HEK293 (cell line): ENCODE results near the gene CTDSP2.

ENCODE experiments used
- CTCF ChIA-PET: fragments of 350-600 bp; formaldehyde crosslinking; extraction: SDS; loops from one replicate; lab custom pipeline; 2021; ENCODE audit warnings: antibody characterized with exemption; lab: Yijun Ruan, JAX
- POLR2A ChIA-PET: fragments of 300-600 bp; formaldehyde crosslinking; extraction: SDS; loops from one replicate; lab custom pipeline; 2020; ENCODE audit warnings: antibody characterized with exemption, inconsistent platforms; lab: Yijun Ruan, JAX
- H3K27ac ChIP-seq: fragments of 200-500 bp; sonication (Bioruptor generic); 2 replicates; pipeline ENCODE4 v1.5.1; 2014; ENCODE audit warnings: low read depth, low read length, control low read depth, inconsistent platforms; ENCODE audit errors: extremely low read depth
- H3K36me3 ChIP-seq, 2 experiments: fragments of 200-500 bp in 1 of 2; sonication (Bioruptor generic) in 1 of 2; 1 replicate in 1 of 2; 2 replicates in 1 of 2; pipeline ENCODE4 v1.5.1; 2014 to 2017; ENCODE audit warnings: inconsistent platforms in 2 of 2, low read length in 2 of 2; ENCODE audit not compliant: control insufficient read depth in 2 of 2, insufficient read depth in 1 of 2
- H3K4me1 ChIP-seq: fragments of 200-500 bp; sonication (Bioruptor generic); 2 replicates; pipeline ENCODE4 v1.5.1; 2014; ENCODE audit warnings: mild to moderate bottlenecking, low read length, inconsistent platforms; ENCODE audit not compliant: control insufficient read depth, insufficient read depth
- H3K4me3 ChIP-seq: 2 replicates; pipeline ENCODE4 v1.5.1; 2011; ENCODE audit warnings: low read depth, mild to moderate bottlenecking, control low read depth, low read length, moderate library complexity
- H3K9me3 ChIP-seq: fragments of 200-500 bp; sonication (Bioruptor generic); 2 replicates; pipeline ENCODE4 v1.5.1; 2014; ENCODE audit warnings: low read depth, low read length, inconsistent platforms; ENCODE audit not compliant: control insufficient read depth, insufficient read depth
- GLI4 ChIP-seq: fragments of 450-650 bp; formaldehyde crosslinking; IDR thresholded peaks from 2 replicates; pipeline ENCODE4 v1.5.1; 2016; ENCODE audit warnings: missing biosample characterization, missing genetic modification characterization
- GLIS1 ChIP-seq: fragments of 450-650 bp; formaldehyde crosslinking; IDR thresholded peaks from 2 replicates; pipeline ENCODE4 v1.5.1; 2016; ENCODE audit warnings: missing biosample characterization, missing genetic modification characterization
- HOXD13 ChIP-seq: sonication (generic); formaldehyde crosslinking; IDR thresholded peaks from 2 replicates; pipeline ENCODE4 v1.8.0; 2022; ENCODE audit warnings: missing genetic modification reagents, borderline replicate concordance
- MZF1 ChIP-seq: fragments of 450-650 bp; formaldehyde crosslinking; IDR thresholded peaks from 2 replicates; pipeline ENCODE4 v1.5.1; 2017; ENCODE audit warnings: missing biosample characterization, missing genetic modification characterization, borderline replicate concordance
- YY2 ChIP-seq: fragments of 450-650 bp; formaldehyde crosslinking; IDR thresholded peaks from 2 replicates; pipeline ENCODE4 v1.5.1; 2016; ENCODE audit warnings: missing biosample characterization, missing genetic modification characterization
- ZFP37 ChIP-seq: fragments of 450-650 bp; formaldehyde crosslinking; IDR thresholded peaks from 2 replicates; pipeline ENCODE4 v1.5.1; 2016; ENCODE audit warnings: missing biosample characterization, missing genetic modification characterization
- ZNF146 ChIP-seq: fragments of 450-650 bp; formaldehyde crosslinking; IDR thresholded peaks from 2 replicates; pipeline ENCODE4 v1.5.1; 2016; ENCODE audit warnings: missing biosample characterization, missing genetic modification characterization
- ZNF184 ChIP-seq: fragments of 450-650 bp; IDR thresholded peaks from 2 replicates; pipeline ENCODE4 v1.5.1; 2018; ENCODE audit warnings: missing biosample characterization, mild to moderate bottlenecking, missing genetic modification characterization
- ZNF2 ChIP-seq: fragments of 450-650 bp; formaldehyde crosslinking; IDR thresholded peaks from 2 replicates; pipeline ENCODE4 v1.5.1; 2016; ENCODE audit warnings: missing biosample characterization, missing genetic modification characterization
- ZNF37A ChIP-seq: fragments of 450-650 bp; IDR thresholded peaks from 2 replicates; pipeline ENCODE4 v1.5.1; 2018; ENCODE audit warnings: missing biosample characterization, missing genetic modification characterization
- ZNF544 ChIP-seq: fragments of 450-650 bp; formaldehyde crosslinking; IDR thresholded peaks from 2 replicates; pipeline ENCODE4 v1.5.0; 2017; ENCODE audit warnings: missing biosample characterization, missing genetic modification characterization
- ZNF707 ChIP-seq: fragments of 450-650 bp; formaldehyde crosslinking; IDR thresholded peaks from 2 replicates; pipeline ENCODE4 v1.5.1; 2016; ENCODE audit warnings: missing biosample characterization, missing genetic modification characterization
- ZNF777 ChIP-seq: fragments of 450-650 bp; formaldehyde crosslinking; IDR thresholded peaks from 2 replicates; pipeline ENCODE4 v1.5.1; 2017; ENCODE audit warnings: missing biosample characterization, missing genetic modification characterization, borderline replicate concordance
- ZNF792 ChIP-seq: fragments of 450-650 bp; formaldehyde crosslinking; IDR thresholded peaks from 2 replicates; pipeline ENCODE4 v1.5.1; 2016; ENCODE audit warnings: missing biosample characterization, missing genetic modification characterization
- ZNF830 ChIP-seq: fragments of 450-650 bp; IDR thresholded peaks from 2 replicates; pipeline ENCODE4 v1.5.0; 2018; ENCODE audit warnings: missing biosample characterization, missing genetic modification characterization, low read depth, mild to moderate bottlenecking, moderate library complexity
- TF ChIP-seq, protein P1 (sequence below): sonication (generic); formaldehyde crosslinking; IDR thresholded peaks from 2 replicates; pipeline ENCODE4 v1.8.1; 2022; ENCODE audit warnings: mild to moderate bottlenecking, moderate library complexity, missing genetic modification reagents
- TF ChIP-seq, protein P2 (sequence below): fragments of 450-650 bp; formaldehyde crosslinking; IDR thresholded peaks from 2 replicates; pipeline ENCODE4 v1.5.0; 2017; ENCODE audit warnings: missing biosample characterization, missing genetic modification characterization, borderline replicate concordance
- TF ChIP-seq, protein P3 (sequence below): fragments of 450-650 bp; formaldehyde crosslinking; conservative IDR thresholded peaks from 2 replicates; pipeline ENCODE4 v1.5.1; 2016; ENCODE audit warnings: low read depth, missing biosample characterization, missing genetic modification characterization
- TF ChIP-seq, protein P4 (sequence below): fragments of 450-650 bp; IDR thresholded peaks from 2 replicates; pipeline ENCODE4 v1.5.1; 2018; ENCODE audit warnings: missing biosample characterization, mild to moderate bottlenecking, missing genetic modification characterization
- TF ChIP-seq, protein P5 (sequence below): fragments of 450-650 bp; formaldehyde crosslinking; IDR thresholded peaks from 2 replicates; pipeline ENCODE4 v1.5.1; 2016; ENCODE audit warnings: missing biosample characterization, missing genetic modification characterization

The CTDSP2 gene

DNA sequence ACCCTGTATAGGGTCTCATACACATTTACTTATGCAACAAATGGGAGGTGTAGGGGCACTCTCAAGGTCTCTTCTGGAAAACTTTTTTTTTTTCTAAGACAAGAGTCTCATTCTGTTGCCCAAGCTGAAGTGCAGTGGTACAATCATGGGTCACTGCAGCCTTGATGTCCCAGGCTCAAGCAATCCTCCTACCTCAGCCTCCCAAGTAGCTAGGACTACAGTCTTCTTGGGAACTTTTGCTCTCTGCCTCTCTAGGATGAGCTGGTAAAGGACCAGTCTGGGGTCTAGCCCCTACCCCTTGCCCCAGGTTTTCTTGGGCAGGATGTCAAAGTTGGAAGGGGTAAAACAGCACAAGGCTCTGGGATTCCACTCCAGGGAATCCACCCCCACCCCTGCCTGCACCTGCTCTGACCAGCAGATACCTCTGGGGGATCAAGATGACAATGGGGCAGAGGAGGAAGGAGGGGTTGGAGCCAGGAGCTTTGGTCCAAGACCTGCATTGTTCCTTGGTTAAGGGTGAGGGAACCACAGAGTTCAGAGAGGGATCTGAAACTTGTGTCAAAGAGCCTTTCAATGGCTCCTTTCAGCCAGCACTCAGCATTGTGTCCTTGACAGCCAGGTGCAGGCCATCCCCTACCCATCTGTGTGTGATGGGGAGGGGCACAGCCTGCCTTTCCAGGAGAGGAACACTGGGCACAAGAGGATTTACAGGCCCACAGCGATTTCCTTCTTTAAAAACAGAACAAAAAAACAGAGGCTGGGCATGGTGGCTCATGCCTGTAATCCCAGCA, 12.2 kb downstream of the CTDSP2 start (continued):
- TF ChIP-seq, protein P1, sequence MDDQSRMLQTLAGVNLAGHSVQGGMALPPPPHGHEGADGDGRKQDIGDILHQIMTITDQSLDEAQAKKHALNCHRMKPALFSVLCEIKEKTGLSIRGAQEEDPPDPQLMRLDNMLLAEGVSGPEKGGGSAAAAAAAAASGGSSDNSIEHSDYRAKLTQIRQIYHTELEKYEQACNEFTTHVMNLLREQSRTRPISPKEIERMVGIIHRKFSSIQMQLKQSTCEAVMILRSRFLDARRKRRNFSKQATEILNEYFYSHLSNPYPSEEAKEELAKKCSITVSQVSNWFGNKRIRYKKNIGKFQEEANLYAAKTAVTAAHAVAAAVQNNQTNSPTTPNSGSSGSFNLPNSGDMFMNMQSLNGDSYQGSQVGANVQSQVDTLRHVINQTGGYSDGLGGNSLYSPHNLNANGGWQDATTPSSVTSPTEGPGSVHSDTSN (CRISPR knock-in tag): no peak
- no peak for TF ChIP-seq ZNF544 (tag by site-specific recombination)
- no peak for TF ChIP-seq ZNF146
- TF ChIP-seq GLI4 (tag by site-specific recombination): no peak
- TF ChIP-seq ZNF707 (tag by site-specific recombination): no peak

DNA sequence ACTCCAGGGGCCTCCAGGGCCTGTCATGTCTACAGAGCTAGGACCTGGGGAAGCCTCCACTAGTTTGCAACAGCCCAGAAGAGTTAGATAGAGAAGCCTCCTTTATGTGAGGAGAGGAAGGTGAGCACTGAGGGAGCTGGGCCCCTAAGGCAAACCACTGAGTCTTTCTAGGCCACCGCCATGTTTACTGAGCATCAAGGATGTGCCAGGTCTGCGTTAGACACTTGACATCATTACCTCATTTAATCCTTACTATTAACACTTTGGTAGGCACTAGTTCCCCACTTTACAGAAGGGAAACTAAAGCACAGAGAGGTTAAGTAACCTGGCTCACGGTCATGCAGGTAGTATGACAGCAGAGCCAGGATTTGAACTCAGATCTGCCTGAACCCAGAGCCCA, 12.9 kb downstream of the CTDSP2 start:
- no peaks in the 10 kb centered on the region for H3K9me3 ChIP-seq
- peaks cover 0 to 13% of the 10 kb centered on the region in 2 experiments; a peak in 2 of 3 replicates for H3K36me3 ChIP-seq
- peaks cover 27% of the 10 kb centered on the region for H3K4me1 ChIP-seq
- ChIA-PET POLR2A (interaction anchor here (0.6 to 1.2 kb wide), 3 partner anchors 13 to 98 kb away, joined by 3 to 5 read pairs (median 4); partner anchors contain the start of gene CTDSP2), CTCF (interaction anchor here (3.5 to 7.8 kb wide), 2 partner anchors 63 to 72 kb away, joined by 21 to 120 read pairs; no protein-coding TSS in a partner anchor)
- TF ChIP-seq GLIS1 (tag by site-specific recombination): no peak
- no peak for TF ChIP-seq HOXD13
- no peak for TF ChIP-seq ZNF792 (tag by site-specific recombination)
- TF ChIP-seq ZNF830 (tag by site-specific recombination): no peak
- TF ChIP-seq, protein P2, sequence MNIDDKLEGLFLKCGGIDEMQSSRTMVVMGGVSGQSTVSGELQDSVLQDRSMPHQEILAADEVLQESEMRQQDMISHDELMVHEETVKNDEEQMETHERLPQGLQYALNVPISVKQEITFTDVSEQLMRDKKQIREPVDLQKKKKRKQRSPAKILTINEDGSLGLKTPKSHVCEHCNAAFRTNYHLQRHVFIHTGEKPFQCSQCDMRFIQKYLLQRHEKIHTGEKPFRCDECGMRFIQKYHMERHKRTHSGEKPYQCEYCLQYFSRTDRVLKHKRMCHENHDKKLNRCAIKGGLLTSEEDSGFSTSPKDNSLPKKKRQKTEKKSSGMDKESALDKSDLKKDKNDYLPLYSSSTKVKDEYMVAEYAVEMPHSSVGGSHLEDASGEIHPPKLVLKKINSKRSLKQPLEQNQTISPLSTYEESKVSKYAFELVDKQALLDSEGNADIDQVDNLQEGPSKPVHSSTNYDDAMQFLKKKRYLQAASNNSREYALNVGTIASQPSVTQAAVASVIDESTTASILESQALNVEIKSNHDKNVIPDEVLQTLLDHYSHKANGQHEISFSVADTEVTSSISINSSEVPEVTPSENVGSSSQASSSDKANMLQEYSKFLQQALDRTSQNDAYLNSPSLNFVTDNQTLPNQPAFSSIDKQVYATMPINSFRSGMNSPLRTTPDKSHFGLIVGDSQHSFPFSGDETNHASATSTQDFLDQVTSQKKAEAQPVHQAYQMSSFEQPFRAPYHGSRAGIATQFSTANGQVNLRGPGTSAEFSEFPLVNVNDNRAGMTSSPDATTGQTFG (tag by site-specific recombination): no peak
- TF ChIP-seq, all 188 proteins: peak for 0
- Histone ChIP-seq H3K27ac (no peak overlapping the region), H3K4me3 (no peak overlapping the region)

DNA sequence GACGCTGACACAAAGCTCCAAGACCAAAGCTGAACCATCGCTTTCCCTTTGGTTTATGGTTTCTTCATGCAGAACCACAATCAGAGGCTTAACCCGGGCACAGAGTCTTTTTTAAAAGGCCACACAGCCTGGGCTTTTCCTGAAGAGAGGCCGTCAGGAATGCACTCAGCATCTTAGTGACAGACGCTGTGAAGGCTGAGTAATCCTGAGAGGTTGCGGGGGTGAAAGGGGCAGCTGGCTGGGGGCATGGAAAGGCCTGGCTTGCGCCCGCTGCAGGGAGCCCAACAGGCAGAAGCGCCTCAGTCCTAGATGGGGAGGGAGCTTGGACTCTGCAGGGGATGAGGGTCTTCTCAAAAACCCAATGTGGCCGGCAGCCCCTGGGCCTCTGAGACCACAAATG, 13.6 kb downstream of the CTDSP2 start:
- Histone ChIP-seq H3K4me1 (peaks cover 23% of the 10 kb centered on the region), H3K27ac (no peak overlapping the region), H3K9me3 (no peaks in the 10 kb centered on the region), H3K4me3 (no peak overlapping the region), H3K36me3 (peaks cover 3 to 20% of the 10 kb centered on the region in 2 experiments; a peak in 2 of 3 replicates)
- ChIA-PET POLR2A (interaction anchor here (0.6 to 1.4 kb wide), 9 partner anchors 9 to 98 kb away, joined by 3 to 7 read pairs (median 4); partner anchors contain the start of gene CTDSP2), CTCF (interaction anchor here (0.7 to 7.8 kb wide), 10 partner anchors 10 to 1512 kb away, joined by 3 to 120 read pairs (median 6); no protein-coding TSS in a partner anchor)
- TF ChIP-seq ZNF146: no peak
- no peak for TF ChIP-seq YY2 (tag by site-specific recombination)
- TF ChIP-seq, protein P3, sequence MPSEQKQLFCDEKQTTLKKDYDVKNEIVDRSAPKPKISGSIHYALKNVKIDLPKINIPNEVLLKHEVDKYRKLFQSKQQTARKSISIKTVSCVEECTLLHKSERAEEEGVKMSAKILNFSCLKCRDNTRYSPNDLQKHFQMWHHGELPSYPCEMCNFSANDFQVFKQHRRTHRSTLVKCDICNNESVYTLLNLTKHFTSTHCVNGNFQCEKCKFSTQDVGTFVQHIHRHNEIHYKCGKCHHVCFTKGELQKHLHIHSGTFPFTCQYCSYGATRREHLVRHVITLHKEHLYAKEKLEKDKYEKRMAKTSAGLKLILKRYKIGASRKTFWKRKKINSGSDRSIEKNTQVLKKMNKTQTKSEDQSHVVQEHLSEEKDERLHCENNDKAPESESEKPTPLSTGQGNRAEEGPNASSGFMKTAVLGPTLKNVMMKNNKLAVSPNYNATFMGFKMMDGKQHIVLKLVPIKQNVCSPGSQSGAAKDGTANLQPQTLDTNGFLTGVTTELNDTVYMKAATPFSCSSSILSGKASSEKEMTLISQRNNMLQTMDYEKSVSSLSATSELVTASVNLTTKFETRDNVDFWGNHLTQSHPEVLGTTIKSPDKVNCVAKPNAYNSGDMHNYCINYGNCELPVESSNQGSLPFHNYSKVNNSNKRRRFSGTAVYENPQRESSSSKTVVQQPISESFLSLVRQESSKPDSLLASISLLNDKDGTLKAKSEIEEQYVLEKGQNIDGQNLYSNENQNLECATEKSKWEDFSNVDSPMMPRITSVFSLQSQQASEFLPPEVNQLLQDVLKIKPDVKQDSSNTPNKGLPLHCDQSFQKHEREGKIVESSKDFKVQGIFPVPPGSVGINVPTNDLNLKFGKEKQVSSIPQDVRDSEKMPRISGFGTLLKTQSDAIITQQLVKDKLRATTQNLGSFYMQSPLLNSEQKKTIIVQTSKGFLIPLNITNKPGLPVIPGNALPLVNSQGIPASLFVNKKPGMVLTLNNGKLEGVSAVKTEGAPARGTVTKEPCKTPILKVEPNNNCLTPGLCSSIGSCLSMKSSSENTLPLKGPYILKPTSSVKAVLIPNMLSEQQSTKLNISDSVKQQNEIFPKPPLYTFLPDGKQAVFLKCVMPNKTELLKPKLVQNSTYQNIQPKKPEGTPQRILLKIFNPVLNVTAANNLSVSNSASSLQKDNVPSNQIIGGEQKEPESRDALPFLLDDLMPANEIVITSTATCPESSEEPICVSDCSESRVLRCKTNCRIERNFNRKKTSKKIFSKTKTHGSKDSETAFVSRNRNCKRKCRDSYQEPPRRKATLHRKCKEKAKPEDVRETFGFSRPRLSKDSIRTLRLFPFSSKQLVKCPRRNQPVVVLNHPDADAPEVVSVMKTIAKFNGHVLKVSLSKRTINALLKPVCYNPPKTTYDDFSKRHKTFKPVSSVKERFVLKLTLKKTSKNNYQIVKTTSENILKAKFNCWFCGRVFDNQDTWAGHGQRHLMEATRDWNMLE (tag by site-specific recombination): no peak
- TF ChIP-seq, protein P4, sequence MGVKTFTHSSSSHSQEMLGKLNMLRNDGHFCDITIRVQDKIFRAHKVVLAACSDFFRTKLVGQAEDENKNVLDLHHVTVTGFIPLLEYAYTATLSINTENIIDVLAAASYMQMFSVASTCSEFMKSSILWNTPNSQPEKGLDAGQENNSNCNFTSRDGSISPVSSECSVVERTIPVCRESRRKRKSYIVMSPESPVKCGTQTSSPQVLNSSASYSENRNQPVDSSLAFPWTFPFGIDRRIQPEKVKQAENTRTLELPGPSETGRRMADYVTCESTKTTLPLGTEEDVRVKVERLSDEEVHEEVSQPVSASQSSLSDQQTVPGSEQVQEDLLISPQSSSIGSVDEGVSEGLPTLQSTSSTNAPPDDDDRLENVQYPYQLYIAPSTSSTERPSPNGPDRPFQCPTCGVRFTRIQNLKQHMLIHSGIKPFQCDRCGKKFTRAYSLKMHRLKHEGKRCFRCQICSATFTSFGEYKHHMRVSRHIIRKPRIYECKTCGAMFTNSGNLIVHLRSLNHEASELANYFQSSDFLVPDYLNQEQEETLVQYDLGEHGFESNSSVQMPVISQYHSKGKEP (tag by site-specific recombination): no peak
- TF ChIP-seq, protein P5, sequence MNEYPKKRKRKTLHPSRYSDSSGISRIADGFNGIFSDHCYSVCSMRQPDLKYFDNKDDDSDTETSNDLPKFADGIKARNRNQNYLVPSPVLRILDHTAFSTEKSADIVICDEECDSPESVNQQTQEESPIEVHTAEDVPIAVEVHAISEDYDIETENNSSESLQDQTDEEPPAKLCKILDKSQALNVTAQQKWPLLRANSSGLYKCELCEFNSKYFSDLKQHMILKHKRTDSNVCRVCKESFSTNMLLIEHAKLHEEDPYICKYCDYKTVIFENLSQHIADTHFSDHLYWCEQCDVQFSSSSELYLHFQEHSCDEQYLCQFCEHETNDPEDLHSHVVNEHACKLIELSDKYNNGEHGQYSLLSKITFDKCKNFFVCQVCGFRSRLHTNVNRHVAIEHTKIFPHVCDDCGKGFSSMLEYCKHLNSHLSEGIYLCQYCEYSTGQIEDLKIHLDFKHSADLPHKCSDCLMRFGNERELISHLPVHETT (tag by site-specific recombination): no peak
- no peak for TF ChIP-seq ZNF830 (tag by site-specific recombination)
- TF ChIP-seq ZNF184 (tag by site-specific recombination): no peak
- no peak for TF ChIP-seq ZNF777 (tag by site-specific recombination)
- no peak for TF ChIP-seq ZNF2
- no peak for TF ChIP-seq ZNF37A (tag by site-specific recombination)
- TF ChIP-seq MZF1 (tag by site-specific recombination): no peak
- TF ChIP-seq ZFP37 (tag by site-specific recombination): no peak
